Measurements from ENCODE around the gene APP.

DNA sequence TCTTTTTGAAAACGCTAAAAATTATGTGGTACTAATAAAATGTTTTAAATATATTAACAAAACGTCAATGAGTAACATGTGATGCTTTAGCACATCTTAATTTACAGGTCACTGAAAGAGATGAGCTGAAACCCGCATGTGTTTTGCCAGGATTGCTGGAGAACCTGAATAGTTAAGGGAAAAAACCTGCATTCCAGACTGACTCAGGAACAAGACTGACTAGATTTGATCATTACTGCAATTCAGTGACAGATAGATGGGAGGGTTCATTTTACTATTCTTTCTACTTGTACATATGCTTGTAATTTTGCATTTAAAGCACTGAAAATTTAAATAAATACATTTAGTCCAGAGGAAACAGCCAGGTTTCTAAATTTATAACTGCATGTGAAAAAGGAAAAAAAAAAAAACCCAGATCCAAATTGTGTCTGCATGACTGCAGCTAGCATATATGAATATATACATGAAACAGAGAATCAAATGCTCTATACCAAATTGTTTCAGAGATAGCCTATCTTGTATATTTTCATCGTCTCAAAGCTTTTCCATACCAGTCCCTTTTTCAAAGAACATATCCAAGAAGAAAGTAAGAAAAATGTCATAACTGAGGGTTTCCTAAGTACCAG lies 71.7 kb downstream of the APP start:
- no peak for TF ChIP-seq POLR2A (IDR thresholded peaks at IDR 0.05)
- TF ChIP-seq, protein P1, sequence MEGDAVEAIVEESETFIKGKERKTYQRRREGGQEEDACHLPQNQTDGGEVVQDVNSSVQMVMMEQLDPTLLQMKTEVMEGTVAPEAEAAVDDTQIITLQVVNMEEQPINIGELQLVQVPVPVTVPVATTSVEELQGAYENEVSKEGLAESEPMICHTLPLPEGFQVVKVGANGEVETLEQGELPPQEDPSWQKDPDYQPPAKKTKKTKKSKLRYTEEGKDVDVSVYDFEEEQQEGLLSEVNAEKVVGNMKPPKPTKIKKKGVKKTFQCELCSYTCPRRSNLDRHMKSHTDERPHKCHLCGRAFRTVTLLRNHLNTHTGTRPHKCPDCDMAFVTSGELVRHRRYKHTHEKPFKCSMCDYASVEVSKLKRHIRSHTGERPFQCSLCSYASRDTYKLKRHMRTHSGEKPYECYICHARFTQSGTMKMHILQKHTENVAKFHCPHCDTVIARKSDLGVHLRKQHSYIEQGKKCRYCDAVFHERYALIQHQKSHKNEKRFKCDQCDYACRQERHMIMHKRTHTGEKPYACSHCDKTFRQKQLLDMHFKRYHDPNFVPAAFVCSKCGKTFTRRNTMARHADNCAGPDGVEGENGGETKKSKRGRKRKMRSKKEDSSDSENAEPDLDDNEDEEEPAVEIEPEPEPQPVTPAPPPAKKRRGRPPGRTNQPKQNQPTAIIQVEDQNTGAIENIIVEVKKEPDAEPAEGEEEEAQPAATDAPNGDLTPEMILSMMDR (IDR thresholded peaks at IDR 0.05) = no peak
- no peak for TF ChIP-seq POLR2AphosphoS5 (IDR thresholded peaks at IDR 0.05)

Data from breast epithelium (tissue), 3 donors.